Embryonic facial prominence (tissue), 1 donor: ENCODE measurements around the gene CATSPERD.
"Not testable (repeated sequence)": the region's sequence is repeated elsewhere in the genome, so short reads cannot be mapped to it uniquely, and the experiment has no call there.

Experiments
- DNase-seq: peaks from one replicate; pipeline ENCODE4 v3.0.0-alpha.2; 2016; ENCODE audit errors: extremely low spot score

Gene CATSPERD

DNA sequence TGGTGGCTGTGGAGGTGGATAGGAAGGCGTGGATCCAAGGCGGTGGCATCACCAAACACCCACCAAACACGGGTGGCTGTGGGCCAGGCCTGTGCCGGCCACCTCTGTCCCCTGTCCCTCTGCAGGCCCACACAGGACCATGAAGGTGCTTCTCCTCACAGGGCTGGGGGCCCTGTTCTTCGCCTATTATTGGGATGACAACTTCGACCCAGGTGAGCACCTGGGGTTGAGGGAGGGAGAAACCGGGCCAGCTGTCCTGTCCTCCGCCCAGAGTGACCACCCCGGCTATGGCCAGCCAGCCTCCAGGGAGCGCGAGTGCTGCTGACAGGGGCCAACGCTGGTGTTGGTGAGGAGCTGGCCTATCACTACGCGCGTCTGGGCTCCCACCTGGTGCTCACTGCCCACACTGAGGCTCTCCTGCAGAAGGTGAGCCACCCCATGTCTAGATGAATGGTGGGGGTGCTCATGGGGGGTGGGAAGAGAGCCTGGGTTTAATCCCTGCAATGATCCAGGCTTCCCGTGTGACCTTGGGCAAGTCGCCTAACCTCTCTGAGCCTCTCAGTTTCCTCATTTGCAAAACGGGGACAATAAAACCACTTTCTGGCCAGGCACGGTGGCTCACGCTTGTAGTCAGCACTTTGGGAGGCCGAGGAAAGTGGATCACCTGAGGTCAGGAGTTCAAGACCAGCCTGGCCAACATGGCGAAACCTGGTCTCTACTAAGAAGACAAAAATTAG is 35.6 kb upstream of the CATSPERD start:
- DNase-seq: no peak

DNA sequence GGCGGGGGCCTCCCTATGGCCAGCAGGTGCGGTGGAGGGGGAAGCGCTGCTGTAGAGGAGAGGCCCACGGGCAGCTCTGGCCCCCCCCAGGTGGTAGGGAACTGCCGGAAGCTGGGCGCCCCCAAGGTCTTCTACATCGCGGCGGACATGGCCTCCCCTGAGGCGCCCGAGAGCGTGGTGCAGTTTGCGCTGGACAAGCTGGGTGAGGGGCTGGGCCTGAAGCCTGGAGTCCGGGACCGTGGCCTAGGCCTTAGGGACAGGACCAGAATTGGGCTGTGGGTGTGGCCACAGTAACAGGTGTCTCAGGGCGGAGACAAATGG is 34.2 kb upstream of the CATSPERD start:
- DNase-seq: no peak

DNA sequence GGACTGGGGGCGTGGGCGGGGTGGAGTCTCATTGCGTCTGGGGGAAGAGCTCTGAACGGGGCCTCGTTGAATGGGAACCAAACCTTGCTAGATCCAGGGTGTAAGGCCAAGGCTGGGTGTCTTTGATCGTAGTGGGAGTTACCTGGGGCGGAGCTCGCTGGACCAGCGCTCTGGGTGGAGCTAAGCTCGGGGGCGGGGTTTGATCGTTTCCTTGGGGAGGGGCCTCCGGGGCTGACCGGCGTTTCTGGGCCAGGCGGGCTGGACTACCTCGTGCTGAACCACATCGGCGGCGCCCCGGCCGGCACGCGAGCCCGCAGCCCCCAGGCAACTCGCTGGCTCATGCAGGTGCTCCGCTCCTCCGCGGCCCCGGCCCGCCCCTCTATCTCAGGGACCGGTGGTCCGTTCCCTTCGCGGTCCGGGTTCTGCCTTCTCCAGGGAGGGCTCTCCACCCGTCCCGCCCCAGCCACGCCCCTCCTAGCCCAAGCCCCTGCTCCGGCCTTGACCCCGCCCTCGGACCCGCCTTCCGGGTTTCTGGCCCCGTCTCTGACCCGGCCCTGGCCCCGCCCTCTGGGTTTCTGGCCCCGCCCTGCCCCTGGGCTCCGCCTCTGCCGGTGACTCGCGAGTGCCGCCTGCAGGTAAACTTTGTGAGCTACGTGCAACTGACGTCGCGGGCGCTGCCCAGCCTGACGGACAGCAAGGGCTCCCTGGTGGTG is 33.6 kb upstream of the CATSPERD start:
- peak; percentile 48 for DNase-seq

DNA sequence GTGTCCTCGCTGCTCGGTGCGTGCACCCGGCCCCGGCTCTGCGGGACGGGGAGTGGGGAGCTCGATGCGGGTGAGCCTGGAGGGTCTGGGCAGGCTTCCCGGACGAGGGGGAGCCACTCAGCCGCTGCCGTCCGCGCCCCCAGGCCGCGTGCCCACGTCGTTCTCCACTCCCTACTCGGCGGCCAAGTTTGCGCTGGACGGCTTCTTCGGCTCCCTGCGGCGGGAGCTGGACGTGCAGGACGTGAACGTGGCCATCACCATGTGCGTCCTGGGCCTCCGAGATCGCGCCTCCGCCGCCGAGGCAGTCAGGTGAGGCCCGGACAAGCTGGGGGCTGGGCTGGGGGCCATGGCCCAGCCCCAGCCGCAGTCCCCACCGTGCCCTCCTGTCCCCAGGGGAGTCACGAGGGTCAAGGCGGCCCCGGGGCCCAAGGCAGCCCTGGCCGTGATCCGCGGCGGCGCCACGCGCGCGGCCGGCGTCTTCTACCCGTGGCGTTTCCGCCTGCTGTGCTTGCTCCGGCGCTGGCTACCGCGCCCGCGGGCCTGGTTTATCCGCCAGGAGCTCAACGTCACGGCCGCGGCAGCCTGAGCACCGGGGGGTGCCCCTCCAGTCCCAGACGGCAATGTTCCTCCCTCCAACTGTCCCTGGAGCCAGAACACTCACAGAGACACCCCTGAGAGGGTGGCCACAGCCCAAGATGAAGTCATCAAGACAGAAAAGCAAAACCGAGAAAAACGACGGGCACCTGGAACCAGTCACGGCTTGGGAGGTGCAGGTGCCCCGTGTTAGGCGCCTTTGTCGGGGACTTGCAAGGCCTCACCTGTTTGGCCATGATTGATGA is 32.9 kb upstream of the CATSPERD start:
- DNase-seq: no peak

DNA sequence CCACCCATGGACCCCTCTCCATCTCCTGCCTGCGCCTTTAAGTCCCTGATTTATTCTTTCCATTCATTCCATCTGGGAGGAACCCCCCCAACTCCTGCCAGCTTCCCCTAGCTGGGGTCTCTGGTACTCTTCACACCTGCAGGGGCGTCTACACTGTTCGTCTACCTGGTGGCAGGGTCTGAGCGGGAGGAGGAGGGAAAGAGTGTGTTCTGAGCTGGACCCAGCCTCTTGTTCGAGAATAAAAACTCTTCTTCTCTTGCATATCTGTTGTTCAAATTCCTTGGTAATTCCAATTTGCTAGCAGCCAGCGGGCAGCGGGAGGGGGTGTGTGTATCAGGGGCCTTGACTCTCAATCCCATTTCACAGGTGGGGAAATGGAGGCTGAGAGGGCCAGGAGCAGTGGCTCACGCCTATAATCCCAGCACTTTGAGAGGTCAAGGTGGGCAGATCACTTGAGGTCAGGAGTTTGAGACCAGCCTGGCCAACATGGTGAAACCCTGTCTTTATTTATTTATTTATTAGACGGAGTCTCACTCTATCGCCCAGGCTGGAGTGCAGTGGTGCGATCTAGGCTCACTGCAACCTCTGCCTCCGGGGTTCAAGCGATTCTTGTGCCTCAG is 32.1 kb upstream of the CATSPERD start:
- DNase-seq: not testable (repeated sequence)

DNA sequence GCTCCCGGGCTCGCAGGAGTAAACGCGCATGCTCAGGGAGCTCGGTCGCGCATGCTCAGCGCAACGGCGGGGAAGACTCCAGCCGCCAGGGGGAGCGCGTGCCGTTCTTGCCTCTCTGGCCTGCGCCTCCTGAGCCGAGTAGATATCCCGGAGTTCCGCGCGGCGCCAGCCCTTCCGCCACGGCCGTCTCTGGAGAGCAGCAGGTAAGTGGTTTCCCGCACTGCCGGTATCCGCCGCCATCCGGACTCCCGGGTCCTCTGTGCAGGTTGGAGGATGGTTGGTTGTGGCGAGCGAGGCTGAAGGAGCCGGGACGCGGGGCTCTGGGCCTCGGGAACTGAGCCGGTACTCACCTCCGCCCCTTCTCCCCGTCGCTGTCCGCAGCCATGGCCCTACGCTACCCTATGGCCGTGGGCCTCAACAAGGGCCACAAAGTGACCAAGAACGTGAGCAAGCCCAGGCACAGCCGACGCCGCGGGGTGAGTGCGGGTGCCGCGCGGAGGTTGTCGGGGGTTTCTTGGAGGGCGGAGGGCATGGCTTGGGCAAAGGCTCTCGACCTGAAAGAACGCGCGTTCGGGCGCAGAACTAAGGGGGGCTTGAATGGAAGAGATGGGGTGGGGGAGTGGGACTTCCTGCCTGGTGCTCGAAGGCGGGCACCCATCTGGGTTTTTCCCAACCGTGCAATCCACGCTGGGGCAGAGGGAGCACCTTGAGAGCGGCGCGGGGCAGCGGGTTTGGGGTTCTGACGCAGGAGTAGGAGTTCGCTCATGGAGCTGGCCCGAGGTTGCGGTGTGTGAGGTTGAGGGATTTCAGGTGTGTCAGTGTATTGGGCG is 30.1 kb upstream of the CATSPERD start, which contains the start of gene RPL36:
RPL36 (plus strand) TSS at position 171 of the 830 bp plus-strand sequence; CDS start at position 384, 213 bp downstream.
- DNase-seq: peak; percentile 97

DNA sequence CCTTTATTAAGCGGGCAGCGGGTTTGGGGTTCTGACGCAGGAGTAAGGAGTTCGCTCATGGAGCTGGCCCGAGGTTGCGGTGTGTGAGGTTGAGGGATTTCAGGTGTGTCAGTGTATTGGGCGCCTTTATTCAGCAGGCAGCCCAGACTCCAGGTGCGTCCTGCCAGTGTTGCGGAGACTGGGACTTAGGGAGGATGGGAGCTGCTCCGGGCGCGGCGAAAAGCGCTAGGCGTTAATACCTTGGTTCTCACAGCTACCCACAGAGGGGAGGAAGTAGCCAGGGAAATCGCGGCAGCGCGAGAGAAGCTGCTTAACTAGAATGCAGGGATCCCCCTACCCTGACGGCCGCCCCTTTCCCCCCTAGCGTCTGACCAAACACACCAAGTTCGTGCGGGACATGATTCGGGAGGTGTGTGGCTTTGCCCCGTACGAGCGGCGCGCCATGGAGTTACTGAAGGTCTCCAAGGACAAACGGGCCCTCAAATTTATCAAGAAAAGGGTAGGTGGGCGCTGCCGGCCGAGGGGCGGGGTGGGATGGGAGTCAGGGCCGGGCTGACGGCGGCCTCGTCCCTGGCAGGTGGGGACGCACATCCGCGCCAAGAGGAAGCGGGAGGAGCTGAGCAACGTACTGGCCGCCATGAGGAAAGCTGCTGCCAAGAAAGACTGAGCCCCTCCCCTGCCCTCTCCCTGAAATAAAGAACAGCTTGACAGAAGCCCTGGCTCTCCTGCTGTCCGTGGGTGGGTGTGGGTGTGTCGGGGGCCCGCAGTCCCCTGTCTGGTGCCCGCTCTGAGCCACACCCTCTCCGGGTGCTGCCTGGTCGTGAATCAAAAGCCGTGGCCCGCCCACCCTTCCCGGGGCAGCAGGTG is 29.2 kb upstream of the CATSPERD start:
- no peak for DNase-seq

DNA sequence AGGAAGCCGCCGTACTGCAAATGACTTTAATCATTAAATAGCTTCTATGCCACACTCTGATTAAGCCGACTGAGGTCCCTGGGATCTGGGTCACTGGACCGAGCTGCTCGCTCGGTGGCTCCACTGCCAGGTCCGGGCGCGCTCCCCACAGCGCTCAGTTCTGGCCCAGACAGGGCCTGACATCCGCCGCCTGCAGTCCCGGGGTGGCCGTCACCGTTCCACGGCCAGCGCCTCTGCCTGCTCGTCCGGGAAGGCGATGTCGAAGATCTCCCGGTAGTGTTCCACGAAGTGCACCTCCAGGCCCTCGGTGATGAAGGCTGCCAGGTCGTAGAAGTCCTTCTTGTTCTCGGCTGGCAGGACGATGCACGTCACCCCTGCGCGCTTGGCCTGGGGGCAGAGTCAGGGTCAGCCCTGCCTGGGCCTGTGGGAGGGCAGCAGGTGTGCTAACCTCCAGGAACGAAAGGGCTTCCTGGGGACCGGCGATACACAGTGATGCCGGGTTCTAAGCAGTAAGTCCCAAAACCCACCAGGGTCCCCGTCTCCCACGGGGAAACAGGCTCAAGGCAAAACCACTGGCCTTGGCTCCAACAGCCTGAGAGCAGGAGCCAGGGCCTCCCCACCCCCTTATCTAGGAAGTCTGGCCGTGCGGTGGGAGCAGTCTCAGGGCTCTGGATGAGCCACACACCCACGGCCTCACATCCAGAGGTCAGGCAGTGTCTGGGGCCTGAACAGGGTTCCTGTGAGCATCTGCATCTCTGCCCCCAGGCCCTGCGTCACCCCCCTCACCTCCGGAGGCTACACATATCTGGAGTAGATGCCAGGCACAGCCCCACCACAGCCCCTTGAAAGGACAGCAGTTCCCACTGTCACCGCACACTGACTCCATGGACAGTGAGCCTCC is 28.4 kb upstream of the CATSPERD start:
- no peak for DNase-seq

DNA sequence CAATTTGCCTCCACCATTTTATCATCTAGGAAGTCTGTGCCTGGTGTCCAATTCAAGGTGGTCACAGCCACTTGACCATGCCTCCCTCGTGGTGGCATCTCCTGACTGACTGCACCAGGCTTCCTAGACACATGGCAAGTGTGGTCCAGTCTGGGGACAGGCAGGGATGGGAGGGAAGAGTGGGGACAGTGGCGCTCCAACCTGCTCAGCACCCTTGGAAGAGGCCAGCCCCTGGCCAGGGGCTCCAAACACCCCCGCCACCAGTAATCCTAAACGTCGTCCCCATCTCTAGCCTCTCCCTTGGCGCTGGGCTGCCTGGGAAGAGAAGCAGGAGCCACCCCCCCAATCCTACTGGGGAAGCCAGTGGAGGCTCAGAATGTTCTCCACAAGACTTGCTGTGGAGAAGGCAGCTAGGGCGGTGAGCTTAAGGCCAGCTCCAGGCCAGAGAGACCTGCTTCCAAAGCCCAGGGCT is 27.7 kb upstream of the CATSPERD start:
- DNase-seq: no peak

DNA sequence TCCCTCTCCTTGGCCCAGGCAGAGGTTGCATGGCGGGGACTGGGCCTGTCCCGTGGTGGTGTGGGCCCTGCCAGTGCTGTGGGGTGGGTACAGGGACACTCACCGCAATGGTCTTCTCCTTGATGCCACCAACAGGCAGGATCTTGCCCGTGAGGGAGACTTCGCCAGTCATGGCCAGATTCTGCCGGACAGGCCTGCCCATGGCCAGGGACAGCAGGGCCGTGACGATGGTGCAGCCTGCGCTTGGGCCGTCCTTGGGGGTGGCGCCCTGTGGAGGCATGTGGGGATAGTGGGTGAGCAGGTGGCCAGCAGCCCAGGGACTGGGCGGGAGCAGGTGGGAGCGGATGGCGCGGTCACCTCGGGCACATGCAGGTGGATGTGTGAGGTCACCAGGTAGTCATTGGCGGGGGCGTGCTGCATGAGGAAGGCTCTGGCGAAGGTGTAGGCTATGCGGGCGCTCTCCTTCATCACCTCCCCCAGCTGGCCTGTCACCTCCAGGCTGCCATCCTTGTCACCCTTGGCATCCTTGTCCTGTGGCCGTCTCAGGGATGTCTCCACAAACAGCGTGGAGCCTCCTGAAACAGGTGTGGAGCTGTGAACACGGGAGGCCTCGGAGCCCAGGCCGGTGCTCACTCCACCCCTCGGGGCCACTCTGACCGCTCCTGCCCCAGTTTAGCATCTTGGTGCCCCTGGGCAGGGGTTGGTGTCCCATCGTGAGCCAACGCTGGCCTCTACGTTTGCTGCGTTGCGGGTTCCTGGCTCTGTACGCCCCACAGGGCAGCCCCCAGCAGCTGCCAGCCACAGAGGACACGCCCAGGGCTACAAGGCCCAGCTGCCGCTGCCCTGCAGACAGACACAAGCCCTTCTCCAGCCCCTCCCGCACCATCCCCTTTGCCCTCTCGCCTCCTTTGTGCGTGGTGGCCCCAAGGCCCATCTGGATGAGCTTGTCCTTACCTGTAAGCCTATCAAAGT is 27.0 kb upstream of the CATSPERD start:
- DNase-seq: no peak

DNA sequence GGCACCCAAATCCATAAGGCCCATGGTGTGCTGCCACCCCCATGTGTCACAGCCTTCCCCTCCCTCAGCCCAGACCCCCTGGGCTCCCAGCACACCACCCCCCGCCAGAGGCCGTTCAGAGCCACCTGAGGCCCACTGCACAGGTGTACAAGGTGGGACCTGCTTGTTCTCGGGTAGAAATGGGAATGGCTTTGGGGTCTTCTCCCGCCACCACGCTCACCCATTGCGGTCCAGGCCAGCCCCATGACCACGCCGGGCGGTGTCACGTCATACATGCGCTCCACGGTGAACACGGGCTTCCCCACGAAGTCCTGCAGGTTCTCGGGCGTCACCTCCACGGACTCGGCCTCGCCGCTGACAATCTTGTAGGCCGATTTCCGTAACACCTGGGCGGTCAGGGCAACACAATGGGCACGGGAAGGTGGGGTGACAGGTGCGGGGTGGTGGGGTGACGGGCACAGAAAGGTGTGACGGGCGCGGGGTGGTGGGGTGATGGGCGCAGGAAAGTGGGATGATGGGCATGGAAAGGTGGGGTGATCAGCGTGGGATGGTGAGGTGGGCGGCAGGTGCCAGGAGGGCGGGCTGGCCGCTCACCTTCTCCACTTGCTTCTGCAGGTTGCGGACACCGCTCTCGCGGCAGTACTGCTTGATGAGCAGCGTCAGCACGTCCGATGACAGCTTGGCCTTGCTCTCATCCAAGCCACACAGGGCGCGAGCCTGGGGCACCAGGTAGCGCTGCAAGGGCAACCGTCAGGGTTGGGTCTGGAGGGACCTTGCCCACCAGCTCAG is 26.1 kb upstream of the CATSPERD start:
- no peak for DNase-seq

DNA sequence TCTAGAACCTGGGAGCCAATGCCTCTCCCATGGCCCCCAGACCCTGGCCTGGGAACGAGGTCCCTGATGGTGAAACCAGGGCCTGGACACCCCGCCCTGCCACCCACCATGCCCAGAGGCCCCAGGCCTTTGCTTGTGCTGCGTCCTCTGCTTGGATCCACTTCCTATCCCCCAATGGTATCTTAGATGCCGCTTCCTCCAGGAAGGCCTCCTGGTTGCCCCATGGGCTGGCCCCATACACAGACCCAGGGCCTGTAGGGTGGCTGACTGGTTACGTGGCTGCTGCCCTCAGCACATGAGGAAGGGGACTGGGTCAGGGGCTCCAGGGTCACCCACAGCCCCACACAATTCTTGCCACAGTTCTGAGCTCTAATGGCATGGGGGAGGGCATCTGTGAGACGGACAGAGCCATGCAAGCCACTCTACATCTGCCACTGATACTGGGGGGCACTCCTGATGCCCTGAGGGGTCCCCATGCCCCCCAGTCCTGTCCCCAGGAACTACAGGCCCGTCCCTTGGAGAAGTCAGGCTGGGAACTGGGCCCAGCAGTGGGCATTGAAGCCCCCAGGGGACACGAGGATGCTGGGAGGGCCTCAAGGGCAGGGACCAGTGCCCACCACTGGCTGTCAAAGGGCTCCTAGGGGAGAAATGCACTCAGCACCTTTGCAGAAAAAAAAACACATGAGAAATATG is 25.3 kb upstream of the CATSPERD start:
- no peak for DNase-seq

DNA sequence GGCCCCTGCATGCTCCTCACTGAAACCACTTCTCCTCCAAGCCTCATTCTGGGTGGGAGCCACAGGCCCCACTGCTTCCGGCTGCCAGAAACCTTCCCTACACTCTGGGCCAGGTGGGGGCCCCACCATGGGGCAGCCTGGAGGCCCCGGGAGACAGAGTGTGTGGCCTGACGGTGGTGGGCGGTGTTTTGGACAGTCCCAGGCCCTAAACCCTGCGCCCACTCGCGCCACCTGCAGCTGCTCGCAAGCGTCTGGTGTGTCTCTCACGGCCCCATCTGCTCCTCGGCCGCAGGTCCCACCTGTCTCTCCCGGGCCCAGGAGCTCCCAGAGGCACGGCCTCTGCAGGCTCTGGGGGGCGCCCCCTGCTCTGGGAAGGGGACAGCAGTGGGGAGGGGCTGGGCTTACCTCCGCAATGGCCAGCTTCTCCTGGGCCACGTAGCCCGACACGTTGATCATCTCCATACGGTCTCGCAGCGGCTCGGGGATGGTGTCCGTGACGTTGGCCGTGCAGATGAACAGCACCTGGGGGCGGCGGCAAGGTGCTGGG is 24.7 kb upstream of the CATSPERD start:
- DNase-seq: no peak

DNA sequence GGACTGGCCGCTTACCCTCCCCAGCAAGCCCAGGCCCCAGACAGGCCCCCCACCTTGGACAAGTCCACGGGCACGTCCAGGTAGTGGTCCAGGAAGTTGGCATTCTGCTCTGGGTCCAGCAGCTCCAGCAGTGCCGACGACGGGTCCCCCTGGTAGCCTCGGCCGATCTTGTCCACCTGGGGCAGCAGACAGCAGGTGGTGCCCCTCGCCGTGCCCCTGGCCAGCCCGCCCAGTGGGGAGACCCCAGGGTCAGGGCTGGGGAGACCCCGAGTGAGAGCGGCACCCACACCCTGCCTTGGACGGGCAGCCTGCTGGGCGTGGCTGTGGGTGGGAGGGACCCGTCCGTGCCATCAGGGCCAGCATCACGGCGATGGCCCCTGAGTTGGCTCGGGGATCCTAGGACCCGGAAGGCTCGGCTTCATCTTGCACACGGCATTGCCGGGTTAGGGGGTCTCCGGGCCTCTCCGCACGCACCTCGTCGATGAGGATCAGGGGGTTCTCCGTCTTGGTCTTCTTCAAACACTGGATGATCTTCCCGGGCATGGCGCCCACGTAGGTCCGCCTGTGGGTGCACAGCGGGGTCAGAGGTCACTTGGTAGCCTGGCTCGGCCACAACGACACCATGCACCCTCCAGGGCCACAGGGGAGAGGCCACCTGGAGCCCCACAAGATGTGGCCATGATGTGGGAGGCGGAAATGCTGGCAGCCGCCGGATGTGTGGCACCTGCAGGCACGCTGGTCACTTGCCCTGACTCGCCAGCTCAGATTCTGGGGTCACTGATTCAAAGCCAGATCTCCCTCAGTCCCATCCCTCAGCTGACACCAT is 24.0 kb upstream of the CATSPERD start:
- DNase-seq: no peak
